NCI-H187 (cell line): ENCODE measurements around the gene CPN2.
A peak's percentile ranks its signal among the peaks of the same experiment; 100 is the strongest.

Source experiments
- DNase-seq, 2 experiments: peaks; one replicate each; lab custom pipeline; 2025; lab: John Stamatoyannopoulos, UW

The CPN2 gene

DNA sequence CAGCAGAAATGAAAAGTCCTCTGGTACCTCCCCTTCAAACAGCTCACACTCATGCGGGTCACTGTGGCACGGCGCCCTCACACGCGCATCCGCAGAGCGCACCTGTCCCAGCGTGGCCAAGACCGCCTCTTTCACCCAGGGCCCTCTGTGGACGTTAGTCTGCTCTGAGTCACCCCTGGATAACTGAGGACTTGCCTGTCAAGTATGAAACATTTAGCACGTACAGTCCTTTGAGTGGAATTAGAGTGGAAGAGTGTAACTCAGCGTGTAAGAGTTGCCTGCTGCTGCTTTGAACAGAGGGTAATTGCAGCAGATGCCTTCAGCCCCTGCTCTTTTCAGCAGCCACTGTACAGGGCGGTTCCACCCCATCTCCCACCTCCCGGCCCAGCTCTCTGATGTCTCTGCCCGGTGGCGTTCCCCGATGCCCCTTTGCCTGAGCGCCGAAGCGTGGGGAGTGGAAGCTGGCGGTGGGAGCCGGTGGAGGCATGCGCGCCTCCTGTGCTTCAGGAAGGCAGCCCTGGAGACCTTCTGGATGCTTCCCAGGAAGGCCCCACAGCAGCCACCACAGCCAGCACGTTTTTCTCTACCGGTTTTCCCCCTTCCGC lies 23.0 kb downstream of the CPN2 start:
- DNase-seq = no peak

DNA sequence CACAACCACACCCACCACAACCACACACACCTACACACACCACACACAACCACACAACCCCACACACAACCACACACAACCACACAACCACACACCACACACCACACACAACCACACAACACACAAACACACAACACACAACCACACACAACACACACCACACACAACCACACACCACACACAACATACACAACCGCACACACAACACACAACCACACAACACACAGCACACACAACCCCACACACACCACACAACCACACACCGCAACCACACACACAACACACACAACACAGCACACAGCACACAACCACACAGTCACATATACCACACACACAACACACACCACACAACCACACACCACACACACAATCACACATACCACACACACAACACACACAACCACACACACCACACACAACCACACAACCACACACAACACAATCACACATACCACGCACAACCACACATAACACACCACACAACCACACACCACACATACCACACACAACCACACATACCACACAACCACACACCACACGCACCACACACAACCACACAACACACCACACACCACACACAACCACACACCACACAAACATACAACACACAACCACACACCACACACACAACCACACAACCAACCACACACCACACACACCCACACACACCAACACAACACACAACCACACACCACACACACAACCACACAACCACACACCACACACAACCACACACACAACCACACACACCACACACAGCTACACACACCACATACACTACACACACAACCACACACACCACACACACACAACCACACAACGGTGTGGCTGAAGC lies 23.7 kb downstream of the CPN2 start:
- no peak for DNase-seq

DNA sequence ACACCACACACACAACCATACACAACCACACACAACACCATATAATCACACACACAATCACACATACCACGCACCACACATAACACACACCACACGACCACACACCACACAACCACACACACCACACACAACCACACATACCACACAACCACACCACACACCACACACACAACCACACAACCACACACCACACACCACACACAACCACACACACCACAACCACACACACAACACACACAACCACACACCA lies 24.2 kb downstream of the CPN2 start:
- no peak for DNase-seq

DNA sequence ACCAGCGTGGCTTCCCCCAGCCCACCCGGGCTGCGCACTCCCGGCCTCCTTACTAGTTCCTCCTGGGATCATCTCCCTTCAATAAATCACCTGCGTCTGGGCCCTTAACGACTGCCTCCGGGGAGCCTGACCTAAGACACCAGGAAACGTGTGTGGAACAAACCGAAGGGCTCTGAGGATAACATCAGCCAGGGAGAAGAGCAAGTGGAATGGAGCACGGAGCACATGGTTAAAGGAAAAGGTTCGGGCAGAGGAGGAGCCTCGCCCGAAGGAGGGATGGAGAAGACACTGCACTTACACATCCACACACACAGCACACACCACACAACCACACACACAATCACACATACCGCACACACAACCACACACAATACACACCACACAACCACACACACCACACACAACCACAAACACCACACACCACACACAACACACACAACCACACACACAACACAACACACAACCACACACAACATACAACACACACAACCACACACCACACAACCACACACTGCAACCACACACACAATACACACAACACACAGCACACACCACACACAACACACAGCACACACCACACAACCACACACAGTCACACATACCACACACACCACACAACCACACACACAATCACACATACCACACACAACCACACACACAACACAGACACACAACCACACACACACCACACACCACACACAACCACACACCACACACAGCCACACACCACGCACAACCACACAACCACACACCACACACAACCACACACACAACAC lies 24.7 kb downstream of the CPN2 start:
- DNase-seq = no peak

DNA sequence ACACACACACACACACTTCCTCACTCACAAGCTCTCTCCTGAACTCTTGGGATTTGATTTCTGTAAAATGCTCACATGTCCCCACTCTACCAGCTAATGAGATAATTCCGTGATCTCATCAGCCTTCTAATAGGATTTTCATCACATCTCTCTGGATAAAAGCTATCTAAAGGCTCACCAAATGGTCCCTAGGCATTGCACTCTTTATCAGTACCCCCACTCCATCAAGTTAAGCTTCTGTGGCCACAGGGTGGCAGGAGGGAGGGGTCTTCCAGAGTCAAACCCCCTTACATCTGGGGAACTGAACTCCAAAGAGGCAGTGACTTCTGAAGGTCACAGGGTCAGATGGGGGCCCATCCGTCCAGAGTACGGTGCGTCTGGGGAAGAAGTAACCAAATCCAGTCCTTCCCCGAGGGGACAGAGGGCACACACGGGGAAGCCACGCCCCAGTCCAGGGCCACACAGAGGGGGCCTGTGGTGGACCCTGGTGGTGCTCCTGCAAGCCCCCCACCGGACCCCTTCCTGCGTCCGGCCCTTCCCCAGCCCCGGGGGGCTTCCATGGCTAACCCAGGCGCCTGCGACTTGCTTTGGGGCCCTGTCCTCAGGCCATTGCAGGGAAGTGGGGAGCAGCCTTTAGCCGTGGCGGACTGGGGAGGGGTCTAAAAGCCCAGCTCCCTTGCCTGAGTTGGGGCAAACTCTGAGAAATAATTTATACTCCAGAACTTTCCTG lies 25.5 kb downstream of the CPN2 start:
- DNase-seq = no peak

DNA sequence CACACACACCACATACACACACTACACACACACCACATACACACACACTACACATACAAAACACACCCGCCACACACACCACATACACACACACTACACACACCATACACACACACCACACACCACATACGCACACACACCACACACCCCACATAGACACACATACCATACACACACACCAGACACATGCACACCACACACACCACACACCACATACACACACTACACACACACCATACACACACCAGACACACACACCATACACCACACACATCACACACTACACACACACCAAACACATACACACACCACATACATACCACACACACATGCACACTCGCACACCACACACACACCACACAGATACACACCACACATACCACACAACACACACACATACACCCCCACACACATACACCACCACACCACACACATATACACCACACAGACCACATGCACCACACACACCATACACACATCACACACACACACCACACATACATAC lies 26.3 kb downstream of the CPN2 start:
- DNase-seq = no peak

DNA sequence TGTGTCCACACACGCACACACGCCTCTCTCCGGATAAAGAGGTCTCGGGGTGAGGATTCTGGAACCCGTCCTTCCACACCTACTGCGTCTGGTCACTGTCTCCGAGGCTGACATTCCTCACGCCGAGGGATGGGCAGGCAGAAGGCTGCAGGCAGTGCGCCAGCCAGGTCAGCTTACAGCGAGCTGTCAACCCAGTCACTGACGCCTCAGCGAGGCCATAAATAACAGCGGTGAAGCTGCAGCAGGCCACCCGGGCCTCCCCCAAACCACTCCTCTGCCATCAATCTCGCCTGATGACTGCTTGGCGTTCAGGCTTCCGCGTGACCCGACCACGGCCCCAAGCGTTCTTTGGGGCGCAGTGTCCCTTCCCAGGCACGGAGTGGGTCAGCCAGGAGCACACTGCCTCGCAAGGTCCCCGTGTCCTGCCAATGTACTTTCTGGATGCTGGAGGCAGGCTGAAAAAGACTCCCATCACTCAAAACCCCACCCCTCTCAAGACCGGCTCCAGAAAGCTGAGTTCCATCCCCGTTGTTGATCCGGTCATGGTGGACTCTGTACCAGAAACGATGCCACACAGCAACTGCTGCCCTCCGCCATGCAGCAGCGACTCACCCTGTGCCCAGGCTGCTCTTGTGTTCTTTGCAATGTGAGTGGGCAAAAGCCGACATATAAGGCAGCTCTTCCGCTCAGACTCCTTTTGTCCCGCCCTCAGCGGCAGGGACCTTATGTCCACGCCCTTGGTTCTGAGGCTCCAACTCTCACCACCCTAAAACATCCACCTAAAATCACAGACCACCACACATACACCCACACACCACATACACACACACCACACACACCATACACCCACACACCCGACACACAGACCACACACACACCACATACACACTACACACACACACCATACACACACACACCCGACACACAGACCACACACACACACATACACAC lies 27.1 kb downstream of the CPN2 start:
- DNase-seq = no peak

DNA sequence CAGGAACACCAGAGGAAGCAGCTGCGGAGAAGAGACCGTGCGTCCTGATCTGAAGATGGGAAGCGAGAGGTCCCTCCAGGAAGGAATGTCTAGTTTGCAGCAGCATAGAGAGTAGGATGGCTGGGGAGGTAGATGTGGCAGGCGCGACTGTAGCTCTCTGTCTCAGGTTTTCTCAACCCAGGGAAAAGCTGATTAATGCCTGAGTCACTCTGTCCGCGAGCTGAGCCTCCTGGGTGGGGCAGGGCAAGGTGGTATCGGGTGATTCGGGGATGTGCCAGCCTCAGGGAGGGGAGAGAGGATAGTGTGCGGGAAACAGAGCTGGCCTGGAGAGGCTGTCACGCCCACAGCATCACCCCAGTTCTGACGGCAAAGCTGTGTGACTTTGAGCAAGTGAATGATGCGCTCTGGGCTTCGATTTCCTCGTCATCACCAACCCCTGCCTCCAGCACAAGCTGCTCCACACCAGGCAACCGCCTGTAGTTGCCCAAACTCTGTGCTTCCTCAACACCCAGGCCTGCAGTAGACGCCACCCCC lies 28.4 kb downstream of the CPN2 start:
- DNase-seq = no peak

DNA sequence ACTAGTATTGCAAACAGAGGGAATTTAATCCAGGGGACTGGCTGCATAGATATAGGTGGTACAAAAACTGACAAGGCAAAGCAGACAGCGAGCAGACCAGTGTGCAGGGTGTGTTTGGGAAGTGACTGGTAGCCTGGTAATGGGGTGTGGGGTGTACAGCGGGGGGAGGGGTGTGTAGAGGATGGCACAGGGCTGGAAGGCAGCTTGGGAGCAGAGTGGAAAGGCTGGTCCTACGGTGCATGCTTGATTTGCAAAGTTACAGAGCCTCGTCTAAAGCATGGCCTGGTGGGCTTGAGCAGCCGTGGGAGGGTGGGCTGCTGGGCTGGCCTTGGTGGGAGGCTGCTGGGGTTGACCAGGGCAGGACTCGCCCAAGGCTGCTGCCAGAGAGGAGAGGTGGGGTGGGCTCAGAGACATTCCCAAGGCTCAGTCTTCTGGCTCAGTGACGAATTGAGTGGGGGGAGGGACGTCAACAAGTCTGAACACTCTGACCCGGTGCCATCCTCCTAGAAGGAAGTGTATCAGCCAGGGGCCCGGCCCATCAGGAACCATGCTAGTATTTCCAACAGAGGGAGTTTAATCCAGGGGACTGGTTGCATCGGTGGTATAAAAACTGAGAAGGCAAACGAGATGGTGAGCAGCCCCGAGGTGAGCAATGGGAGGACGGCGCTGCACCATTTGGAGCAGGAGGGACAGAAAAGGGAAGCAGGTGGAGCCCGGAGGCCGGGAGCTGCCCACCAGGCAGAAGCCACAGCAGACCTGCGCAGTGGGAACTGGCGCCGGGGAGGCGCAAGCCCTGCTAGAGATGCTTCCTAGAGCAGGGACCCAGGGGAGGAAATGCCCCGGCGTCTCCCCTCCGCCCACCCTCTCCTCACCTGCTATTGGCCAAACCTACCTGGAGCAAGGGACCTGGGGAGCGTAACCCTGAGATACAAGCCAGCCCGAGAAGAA lies 29.2 kb downstream of the CPN2 start:
- DNase-seq = no peak

DNA sequence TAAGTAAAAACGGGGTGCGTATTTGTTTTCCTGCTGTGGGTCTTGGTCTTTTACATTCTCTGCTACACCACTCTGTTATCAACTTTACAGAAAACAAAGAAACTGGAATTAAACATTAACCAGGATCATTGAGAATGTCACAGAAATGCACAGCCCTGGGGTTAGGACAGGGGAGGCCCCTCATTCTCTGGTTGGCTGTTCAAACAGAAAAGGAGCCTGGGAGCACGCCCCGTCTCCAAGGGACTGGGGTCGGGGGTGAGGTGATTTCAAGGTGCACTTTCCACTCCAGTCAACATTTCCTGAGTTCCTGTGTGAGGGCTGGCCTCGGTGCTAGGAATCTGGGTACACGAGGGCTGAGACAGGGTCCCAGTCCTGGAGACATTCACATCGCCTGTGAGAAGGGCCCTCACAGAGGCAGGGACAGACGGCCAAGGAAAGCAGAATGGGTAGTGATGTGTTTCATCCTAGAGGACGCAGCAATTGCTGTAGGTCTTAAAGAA lies 30.3 kb downstream of the CPN2 start:
- DNase-seq = no peak

DNA sequence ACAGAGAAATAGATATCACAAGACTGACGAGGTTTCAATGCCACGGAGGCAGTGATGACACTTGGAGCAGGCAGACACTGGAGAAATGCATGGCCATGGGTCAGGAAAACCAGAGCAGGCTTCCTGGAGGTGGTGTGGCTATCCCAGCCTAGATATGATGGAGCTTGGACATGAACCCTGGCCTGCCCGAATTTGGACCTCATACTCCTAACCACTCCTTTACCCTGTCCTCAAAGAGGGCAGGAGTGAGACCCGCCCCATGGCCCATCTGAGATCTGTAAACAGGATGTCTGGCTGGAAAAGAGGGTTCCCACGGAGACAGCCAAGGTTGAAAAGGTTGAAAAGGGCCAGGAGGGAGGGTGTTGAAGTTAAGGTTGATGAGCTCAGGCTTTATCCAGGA lies 31.0 kb downstream of the CPN2 start:
- DNase-seq = no peak

DNA sequence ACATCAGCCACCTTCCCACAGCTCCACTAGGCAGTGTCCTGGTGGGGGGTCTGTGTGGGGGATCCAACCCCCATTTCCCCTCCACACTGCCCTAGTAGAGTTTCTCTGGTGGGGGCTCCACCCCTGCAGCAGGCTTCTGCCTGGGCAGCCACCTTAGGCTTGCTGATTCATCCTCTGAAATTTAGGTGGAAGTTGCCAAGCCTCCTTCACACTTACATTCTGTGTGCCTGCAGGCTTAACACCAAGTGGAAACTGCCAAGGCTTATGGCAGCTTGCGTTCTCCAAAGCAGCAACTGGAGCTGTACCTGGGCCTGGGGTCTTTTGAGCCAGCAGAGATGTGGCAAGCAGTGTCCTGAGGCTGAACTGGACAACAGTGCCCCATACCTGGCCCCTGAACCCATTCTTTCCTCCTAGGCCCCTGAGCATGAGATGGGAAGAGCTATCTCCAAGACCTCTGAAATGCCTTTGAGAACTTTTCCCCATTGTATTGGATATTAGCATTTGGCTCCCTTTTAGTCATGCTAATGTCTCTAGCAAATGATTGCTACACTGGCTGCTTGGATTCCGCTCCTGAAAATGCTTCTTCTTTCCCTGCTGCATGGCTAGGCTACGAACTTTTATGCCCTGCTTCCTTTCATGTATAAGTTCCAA lies 32.5 kb downstream of the CPN2 start:
- no peak for DNase-seq

DNA sequence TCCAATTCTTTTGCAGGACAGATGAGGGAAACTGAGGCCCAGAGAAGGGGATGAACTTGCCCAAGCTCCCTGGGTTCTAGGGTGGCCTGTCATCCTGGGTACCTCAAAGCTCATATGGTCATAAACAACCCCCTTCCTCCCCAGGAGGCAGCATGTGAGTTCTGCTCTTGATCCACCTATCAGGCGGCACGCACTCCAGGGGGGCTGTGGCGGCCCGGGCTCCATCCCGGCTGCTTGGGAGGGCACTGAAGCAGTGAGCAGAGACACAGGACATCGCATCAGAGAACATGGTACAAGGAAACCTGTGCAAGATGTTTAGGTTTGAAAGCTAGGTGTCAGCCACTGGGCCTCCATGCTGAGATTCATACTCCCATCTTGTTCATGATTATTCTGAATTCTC lies 34.2 kb downstream of the CPN2 start:
- DNase-seq = no peak

DNA sequence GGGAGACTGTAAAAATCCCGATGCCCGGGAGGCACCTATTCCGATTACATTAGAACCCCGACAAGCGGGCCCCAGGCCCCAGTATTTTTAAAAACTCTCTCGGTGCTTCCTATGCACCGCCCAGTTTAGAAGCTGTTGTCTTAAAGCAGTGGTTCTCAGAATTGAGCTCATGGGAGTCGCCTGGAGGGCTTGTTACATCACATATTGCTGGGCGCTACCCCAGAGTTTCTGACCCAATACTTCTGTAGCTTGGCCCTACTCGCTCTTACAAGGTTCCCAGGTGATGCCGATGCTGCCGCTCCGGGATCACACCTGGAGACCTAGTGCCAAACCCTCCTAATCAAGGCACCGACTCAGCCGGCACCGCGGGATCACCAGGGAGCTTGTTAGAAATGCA lies 35.2 kb downstream of the CPN2 start:
- DNase-seq = no peak

DNA sequence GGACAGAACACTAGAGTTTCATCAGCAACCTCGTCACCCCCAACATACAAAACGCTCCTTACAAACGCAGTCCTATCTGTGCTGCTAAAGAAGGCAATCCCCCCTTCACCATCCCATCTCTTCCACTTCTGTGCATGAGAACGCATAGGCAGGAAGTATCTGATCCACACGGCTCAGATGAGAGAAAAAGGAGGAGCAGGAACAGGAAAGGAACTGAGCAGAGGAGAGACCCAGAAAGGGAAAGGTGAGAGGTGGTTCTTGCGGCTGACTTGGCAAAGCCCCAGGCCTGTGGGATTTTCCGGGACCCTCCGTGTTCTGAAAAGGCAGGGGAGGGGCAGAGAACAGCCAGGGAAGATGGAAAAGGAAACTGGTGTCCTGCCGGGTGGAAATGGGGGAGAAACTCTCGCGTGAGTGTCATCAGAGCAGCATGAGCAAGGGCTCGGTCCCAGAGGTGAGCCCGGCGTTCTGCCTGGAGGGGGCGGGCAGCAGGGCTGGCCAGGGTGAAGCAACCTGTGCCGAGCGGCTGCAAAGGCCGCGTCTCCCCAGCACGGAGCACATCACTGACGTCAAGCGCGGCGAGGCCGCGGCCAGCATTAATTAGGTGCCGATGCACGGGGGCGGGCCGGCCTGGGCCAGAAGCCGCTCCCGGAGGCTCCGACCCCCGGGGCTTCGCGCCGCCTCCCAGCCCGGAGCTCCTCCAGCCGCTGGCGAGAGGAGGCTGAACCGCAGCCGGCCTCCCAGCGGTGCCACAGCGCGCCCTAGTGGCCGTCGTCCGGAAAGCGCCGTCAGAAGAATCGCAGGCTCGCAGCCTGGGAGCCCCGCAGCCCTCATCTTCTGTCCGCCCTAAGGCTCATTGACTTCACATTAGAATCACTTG lies 35.8 kb downstream of the CPN2 start:
- DNase-seq = peak; percentile 60 to 77

DNA sequence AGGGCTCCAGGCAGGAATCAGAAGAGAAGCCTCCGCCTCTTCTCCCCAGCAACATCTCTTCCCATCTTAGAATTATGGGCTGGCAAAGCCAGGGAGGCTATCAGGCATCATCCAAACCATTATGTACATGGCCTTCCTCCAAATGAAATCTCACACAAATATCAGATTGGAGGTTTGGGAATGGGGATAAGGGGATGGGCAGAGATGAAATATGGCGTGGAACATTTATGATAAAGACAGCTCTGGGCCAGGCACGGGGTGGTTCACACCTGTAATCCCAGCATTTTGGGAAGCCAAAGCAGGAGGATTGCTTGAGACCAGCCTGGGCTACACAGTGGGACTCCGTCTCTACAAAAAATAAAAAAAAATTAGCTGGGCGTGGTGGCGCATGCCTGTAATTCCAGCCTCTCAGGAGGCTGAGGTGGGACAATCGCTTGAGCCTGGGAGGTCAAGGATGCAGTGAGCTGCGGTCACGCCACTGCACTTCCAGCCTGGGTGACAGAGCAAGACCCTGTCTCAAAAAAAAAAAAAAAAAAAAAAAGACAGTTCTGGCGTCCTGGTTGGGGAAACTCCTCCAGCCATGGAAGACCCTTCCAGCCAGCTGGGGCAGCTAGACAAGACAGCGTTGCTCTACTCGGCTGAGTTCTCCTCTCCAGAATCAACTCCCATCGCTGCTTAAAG lies 36.6 kb downstream of the CPN2 start:
- DNase-seq = no peak

DNA sequence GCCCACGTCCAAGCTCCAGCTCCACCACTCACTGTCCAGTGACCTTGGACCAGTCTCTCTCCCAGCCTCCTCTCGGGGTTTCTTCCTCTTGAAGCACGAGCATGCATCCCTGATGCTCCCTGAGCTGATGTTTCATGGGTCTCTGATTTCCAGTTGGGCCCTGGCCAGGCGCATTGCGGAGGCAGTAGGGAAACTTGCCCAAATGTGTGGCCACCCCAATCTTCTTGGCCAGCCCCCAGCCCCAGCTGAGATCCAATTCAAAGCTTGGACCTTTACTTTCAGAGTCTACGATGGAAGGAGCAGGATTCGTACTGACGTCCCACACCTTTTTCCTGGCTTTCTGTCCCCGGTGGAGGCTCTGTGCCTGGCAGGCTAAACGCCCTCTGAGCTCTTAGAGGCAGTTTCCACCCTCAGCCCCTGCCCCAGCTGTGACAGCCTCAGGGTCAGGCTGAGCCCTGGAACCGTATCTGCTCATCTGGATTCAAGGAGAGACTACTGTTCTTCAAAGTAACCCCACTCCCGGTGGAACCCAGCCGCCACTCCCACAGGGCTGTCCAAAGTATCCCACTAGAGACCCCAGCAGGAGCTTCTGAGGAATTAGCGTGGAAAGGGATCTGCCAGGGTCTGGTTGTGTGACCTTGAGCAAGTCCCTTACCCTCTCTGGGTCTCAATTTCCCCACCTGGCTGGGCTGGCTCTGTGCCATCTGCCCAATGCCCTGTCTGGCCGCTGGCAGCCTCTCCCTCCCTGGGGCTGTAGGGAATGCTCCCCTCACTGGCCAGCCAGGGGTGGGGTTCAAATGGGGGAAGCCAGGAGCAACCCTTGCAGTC lies 37.4 kb downstream of the CPN2 start:
- DNase-seq = no peak
